Fibroblast of skin of abdomen (primary cell): Measurements from ENCODE around the gene PDS5A.
"Not testable (repeated sequence)": the region's sequence is repeated elsewhere in the genome, so short reads cannot be mapped to it uniquely, and the experiment has no call there.

Source experiments
- DNase-seq: peaks from one replicate; pipeline ENCODE4 v3.0.0-alpha.2; 2013

PDS5A gene

GRCh38 chr4:39961311-39961877 is 16.3 kb downstream of the PDS5A start:
- DNase-seq, result no peak

- DNase-seq, result no peak
Measured at GRCh38 chr4:39950861-39951481, 26.7 kb downstream of the PDS5A start.

GRCh38 chr4:39947963-39948362 is 29.7 kb downstream of the PDS5A start:
- DNase-seq, result no peak

GRCh38 chr4:39947417-39947816 is 30.3 kb downstream of the PDS5A start:
- no peak for DNase-seq

GRCh38 chr4:39944245-39944644 is 33.5 kb downstream of the PDS5A start:
- not testable (repeated sequence) for DNase-seq

- DNase-seq, result no peak
Measured at GRCh38 chr4:39942507-39942906, 35.2 kb downstream of the PDS5A start.

- no peak for DNase-seq
Measured at GRCh38 chr4:39941682-39942217, 36.0 kb downstream of the PDS5A start.

- no peak for DNase-seq
Measured at GRCh38 chr4:39937683-39938268, 39.9 kb downstream of the PDS5A start.

- DNase-seq, result no peak
Measured at GRCh38 chr4:39936565-39937418, 40.9 kb downstream of the PDS5A start.

GRCh38 chr4:39933671-39934590 is 43.8 kb downstream of the PDS5A start:
- peak; percentile 64 for DNase-seq

GRCh38 chr4:39932776-39933402 is 44.8 kb downstream of the PDS5A start:
- DNase-seq, result no peak

GRCh38 chr4:39931441-39931901 is 46.2 kb downstream of the PDS5A start:
- no peak for DNase-seq

- DNase-seq, result no peak
Measured at GRCh38 chr4:39928538-39928937, 49.2 kb downstream of the PDS5A start.

- no peak for DNase-seq
Measured at GRCh38 chr4:39924014-39924413, 53.7 kb downstream of the PDS5A start.

- no peak for DNase-seq
Measured at GRCh38 chr4:39922399-39922798, 55.3 kb downstream of the PDS5A start.

- no peak for DNase-seq
Measured at GRCh38 chr4:39913471-39913870, 64.2 kb downstream of the PDS5A start.

GRCh38 chr4:39910064-39910463 is 67.6 kb downstream of the PDS5A start:
- DNase-seq, result no peak

- no peak for DNase-seq
Measured at GRCh38 chr4:39908284-39908683, 69.4 kb downstream of the PDS5A start.

- DNase-seq, result no peak
Measured at GRCh38 chr4:39905656-39906055, 72.1 kb downstream of the PDS5A start.

GRCh38 chr4:39905019-39905418 is 72.7 kb downstream of the PDS5A start:
- DNase-seq, result not testable (repeated sequence)

- DNase-seq, result no peak
Measured at GRCh38 chr4:39900966-39901365, 76.7 kb downstream of the PDS5A start.
